Measurements from ENCODE around the gene FAM110A. TPM values are rescaled to one million over a fixed set of nuclear protein-coding genes. Genes with fewer than 3 reads are reported as not detected.

Gene FAM110A
- total RNA-seq, 2 donors from 2014 or later: 7.0 to 8.2 TPM

- ATAC-seq: no peak
- no peaks in the 10 kb centered on the region for H3K36me3 ChIP-seq (replicated peaks in 1 of 2; ENCODE audit: insufficient read depth in 1 of 2, low read depth in 2 of 2)
- H3K27ac ChIP-seq: no peak overlapping the region
- no peaks in the 10 kb centered on the region for H3K27me3 ChIP-seq
- no peak for DNase-seq
- no peak for TF ChIP-seq POLR2A (IDR thresholded peaks at IDR 0.05)
- TF ChIP-seq, protein P1, sequence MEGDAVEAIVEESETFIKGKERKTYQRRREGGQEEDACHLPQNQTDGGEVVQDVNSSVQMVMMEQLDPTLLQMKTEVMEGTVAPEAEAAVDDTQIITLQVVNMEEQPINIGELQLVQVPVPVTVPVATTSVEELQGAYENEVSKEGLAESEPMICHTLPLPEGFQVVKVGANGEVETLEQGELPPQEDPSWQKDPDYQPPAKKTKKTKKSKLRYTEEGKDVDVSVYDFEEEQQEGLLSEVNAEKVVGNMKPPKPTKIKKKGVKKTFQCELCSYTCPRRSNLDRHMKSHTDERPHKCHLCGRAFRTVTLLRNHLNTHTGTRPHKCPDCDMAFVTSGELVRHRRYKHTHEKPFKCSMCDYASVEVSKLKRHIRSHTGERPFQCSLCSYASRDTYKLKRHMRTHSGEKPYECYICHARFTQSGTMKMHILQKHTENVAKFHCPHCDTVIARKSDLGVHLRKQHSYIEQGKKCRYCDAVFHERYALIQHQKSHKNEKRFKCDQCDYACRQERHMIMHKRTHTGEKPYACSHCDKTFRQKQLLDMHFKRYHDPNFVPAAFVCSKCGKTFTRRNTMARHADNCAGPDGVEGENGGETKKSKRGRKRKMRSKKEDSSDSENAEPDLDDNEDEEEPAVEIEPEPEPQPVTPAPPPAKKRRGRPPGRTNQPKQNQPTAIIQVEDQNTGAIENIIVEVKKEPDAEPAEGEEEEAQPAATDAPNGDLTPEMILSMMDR (IDR thresholded peaks at IDR 0.05): no peak
- H3K4me1 ChIP-seq: no peaks in the 10 kb centered on the region
- intact Hi-C loops (cut with DNase I): no loop called here
- no peak overlapping the region for H3K4me3 ChIP-seq
- H3K9me3 ChIP-seq: no peaks in the 10 kb centered on the region
- WGBS, 2 donors: 61 to 79% methylated on average over 2 to 3 of the region's 3 CpGs
Observed at GRCh38 chr20:870758-871157, 37.2 kb downstream of the FAM110A start.

- H3K9me3 ChIP-seq: no peaks in the 10 kb centered on the region
- intact Hi-C loops (cut with DNase I): no loop called here
- H3K27ac ChIP-seq: no peak overlapping the region
- TF ChIP-seq, protein P1 (IDR thresholded peaks at IDR 0.05): no peak
- no peak for TF ChIP-seq POLR2A (IDR thresholded peaks at IDR 0.05)
- H3K27me3 ChIP-seq: no peaks in the 10 kb centered on the region
- H3K36me3 ChIP-seq (replicated peaks in 1 of 2; ENCODE audit: insufficient read depth in 1 of 2, low read depth in 2 of 2): no peaks in the 10 kb centered on the region
- H3K4me1 ChIP-seq: no peaks in the 10 kb centered on the region
- DNase-seq: no peak
- H3K4me3 ChIP-seq: no peak overlapping the region
- no peak for ATAC-seq
Observed at GRCh38 chr20:871436-871835, 37.9 kb downstream of the FAM110A start.

- intact Hi-C loops (cut with DNase I): no loop called here
- DNase-seq (no peak), ATAC-seq (no peak)
- H3K9me3 ChIP-seq: no peaks in the 10 kb centered on the region
- no peaks in the 10 kb centered on the region for H3K36me3 ChIP-seq (replicated peaks in 1 of 2; ENCODE audit: insufficient read depth in 1 of 2, low read depth in 2 of 2)
- TF ChIP-seq, protein P1 (IDR thresholded peaks at IDR 0.05): no peak
- TF ChIP-seq POLR2A (IDR thresholded peaks at IDR 0.05): no peak
- H3K4me1 ChIP-seq: no peaks in the 10 kb centered on the region
- no peaks in the 10 kb centered on the region for H3K27me3 ChIP-seq
- H3K27ac ChIP-seq: no peak overlapping the region
- WGBS, 2 donors: 39 to 51% methylated on average over 2 of the region's 2 CpGs
- H3K4me3 ChIP-seq: no peak overlapping the region
Observed at GRCh38 chr20:871948-872347, 38.4 kb downstream of the FAM110A start.

- 56 to 62% methylated on average over 15 to 19 of the region's 20 CpGs for WGBS, 2 donors
- ATAC-seq (no peak), DNase-seq (no peak)
- Histone ChIP-seq H3K27me3 (no peaks in the 10 kb centered on the region), H3K27ac (no peak overlapping the region), H3K4me3 (no peak overlapping the region), H3K4me1 (no peaks in the 10 kb centered on the region), H3K36me3 (replicated peaks in 1 of 2; ENCODE audit: insufficient read depth in 1 of 2, low read depth in 2 of 2) (no peaks in the 10 kb centered on the region), H3K9me3 (no peaks in the 10 kb centered on the region)
- TF ChIP-seq, protein P1 (IDR thresholded peaks at IDR 0.05): no peak
- no peak for TF ChIP-seq POLR2A (IDR thresholded peaks at IDR 0.05)
- intact Hi-C loops (cut with DNase I): no loop called here
Observed at GRCh38 chr20:872855-873520, 39.5 kb downstream of the FAM110A start.

All from body of pancreas (tissue), 4 donors.